H1 (cell line): ENCODE measurements around the gene PLA2R1. TPM values are rescaled to one million over a fixed set of nuclear protein-coding genes. Genes with fewer than 3 reads are reported as not detected.

Experiments
- ASH2L ChIP-seq: fragments of 200-600, 300-600 bp; sonication (generic); IDR thresholded peaks from one replicate; pipeline ENCODE4 v1.7.1; 2017; ENCODE audit warnings: low read length
- POLR2A ChIP-seq, 2 experiments: IDR thresholded peaks; 1 replicate in 1 of 2; 2 replicates in 1 of 2; pipeline ENCODE4 v1.6.1; 2011; ENCODE audit warnings: low read depth in 2 of 2, low read length in 2 of 2, mild to moderate bottlenecking in 2 of 2; ENCODE audit errors: control extremely low read depth in 1 of 2
- RNF2 ChIP-seq: fragments of 200-900, 300-1000 bp; sonication (generic); IDR thresholded peaks from 2 replicates; pipeline ENCODE4 v1.7.1; 2016; ENCODE audit warnings: borderline replicate concordance, low read depth, mild to moderate bottlenecking, antibody characterized with exemption, low read length; ENCODE audit not compliant: poor library complexity, severe bottlenecking; ENCODE audit errors: missing control alignments
- polyA plus RNA-seq, 7 experiments: library from polyadenylated mRNA; depleted of rRNA in 3 of 7; stranded (reverse) in 5 of 7; unstranded in 2 of 7; fragments of >200 nt in 5 of 7; fragments of 200-250 nt in 2 of 7; gene quantifications; 1 replicate in 5 of 7; 2 replicates in 1 of 7; 4 replicates in 1 of 7; pipeline versions ENCODE4 v1.2.1 to v1.2.3, GENCODE V29; 2011 to 2013; ENCODE audit warnings: missing spikeins in 2 of 7, mixed read lengths in 2 of 7
- total RNA-seq: library from RNA; stranded (reverse); fragmentation: NEBNext Ultra II Directional; extraction: Animal tissue kit (Norgen Biotek cat#: 25700); gene quantifications from 2 replicates; pipeline ENCODE4 v1.2.1, GENCODE V29; 2021
- TF ChIP-seq, protein P1 (sequence below): fragments of 300-600 bp; sonication (generic); IDR thresholded peaks from 2 replicates; pipeline ENCODE4 v1.7.1; 2012; ENCODE audit warnings: low read length, moderate library complexity, mild to moderate bottlenecking, inconsistent platforms; ENCODE audit not compliant: insufficient replicate concordance
- TF ChIP-seq, protein P2 (sequence below): IDR thresholded peaks from 2 replicates; pipeline ENCODE4 v1.6.1; 2011; ENCODE audit warnings: low read length, improper control_type of control experiment
- TF ChIP-seq, protein P3 (sequence below), 3 experiments: IDR thresholded peaks; 1 replicate in 2 of 3; 2 replicates in 1 of 3; pipeline versions ENCODE4 v1.5.1 to v1.6.1; 2011; ENCODE audit warnings: low read length in 3 of 3, mild to moderate bottlenecking in 3 of 3, inconsistent platforms in 2 of 3, low read depth in 1 of 3, moderate library complexity in 1 of 3; ENCODE audit not compliant: insufficient read depth in 1 of 3; ENCODE audit errors: control extremely low read depth in 1 of 3

Gene PLA2R1
- total and polyA plus RNA-seq, 2 of the 8 experiments (the other 6 are each of a cell fraction or from before 2014, with no cell fraction given): 0.65 to 1.5 TPM

DNA sequence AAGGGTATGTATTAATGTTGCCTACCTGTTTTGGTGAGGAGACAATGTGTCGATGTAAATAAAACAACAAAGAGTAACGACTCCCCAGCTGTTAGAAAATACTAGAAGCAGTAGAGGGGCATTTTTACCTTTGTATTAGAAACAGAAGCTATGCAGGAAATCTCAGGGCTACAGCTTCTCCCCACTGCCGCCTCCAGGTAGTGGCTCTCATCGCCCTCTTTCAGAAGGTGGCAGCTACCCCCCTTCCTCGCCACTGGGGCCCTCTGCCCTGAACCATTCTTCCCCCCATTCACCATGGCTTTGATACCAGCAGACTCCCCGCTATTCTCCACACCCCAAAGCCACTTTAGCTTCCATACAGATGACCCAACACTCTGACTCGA, 6.7 kb downstream of the PLA2R1 start (continued):
- TF ChIP-seq, protein P1, sequence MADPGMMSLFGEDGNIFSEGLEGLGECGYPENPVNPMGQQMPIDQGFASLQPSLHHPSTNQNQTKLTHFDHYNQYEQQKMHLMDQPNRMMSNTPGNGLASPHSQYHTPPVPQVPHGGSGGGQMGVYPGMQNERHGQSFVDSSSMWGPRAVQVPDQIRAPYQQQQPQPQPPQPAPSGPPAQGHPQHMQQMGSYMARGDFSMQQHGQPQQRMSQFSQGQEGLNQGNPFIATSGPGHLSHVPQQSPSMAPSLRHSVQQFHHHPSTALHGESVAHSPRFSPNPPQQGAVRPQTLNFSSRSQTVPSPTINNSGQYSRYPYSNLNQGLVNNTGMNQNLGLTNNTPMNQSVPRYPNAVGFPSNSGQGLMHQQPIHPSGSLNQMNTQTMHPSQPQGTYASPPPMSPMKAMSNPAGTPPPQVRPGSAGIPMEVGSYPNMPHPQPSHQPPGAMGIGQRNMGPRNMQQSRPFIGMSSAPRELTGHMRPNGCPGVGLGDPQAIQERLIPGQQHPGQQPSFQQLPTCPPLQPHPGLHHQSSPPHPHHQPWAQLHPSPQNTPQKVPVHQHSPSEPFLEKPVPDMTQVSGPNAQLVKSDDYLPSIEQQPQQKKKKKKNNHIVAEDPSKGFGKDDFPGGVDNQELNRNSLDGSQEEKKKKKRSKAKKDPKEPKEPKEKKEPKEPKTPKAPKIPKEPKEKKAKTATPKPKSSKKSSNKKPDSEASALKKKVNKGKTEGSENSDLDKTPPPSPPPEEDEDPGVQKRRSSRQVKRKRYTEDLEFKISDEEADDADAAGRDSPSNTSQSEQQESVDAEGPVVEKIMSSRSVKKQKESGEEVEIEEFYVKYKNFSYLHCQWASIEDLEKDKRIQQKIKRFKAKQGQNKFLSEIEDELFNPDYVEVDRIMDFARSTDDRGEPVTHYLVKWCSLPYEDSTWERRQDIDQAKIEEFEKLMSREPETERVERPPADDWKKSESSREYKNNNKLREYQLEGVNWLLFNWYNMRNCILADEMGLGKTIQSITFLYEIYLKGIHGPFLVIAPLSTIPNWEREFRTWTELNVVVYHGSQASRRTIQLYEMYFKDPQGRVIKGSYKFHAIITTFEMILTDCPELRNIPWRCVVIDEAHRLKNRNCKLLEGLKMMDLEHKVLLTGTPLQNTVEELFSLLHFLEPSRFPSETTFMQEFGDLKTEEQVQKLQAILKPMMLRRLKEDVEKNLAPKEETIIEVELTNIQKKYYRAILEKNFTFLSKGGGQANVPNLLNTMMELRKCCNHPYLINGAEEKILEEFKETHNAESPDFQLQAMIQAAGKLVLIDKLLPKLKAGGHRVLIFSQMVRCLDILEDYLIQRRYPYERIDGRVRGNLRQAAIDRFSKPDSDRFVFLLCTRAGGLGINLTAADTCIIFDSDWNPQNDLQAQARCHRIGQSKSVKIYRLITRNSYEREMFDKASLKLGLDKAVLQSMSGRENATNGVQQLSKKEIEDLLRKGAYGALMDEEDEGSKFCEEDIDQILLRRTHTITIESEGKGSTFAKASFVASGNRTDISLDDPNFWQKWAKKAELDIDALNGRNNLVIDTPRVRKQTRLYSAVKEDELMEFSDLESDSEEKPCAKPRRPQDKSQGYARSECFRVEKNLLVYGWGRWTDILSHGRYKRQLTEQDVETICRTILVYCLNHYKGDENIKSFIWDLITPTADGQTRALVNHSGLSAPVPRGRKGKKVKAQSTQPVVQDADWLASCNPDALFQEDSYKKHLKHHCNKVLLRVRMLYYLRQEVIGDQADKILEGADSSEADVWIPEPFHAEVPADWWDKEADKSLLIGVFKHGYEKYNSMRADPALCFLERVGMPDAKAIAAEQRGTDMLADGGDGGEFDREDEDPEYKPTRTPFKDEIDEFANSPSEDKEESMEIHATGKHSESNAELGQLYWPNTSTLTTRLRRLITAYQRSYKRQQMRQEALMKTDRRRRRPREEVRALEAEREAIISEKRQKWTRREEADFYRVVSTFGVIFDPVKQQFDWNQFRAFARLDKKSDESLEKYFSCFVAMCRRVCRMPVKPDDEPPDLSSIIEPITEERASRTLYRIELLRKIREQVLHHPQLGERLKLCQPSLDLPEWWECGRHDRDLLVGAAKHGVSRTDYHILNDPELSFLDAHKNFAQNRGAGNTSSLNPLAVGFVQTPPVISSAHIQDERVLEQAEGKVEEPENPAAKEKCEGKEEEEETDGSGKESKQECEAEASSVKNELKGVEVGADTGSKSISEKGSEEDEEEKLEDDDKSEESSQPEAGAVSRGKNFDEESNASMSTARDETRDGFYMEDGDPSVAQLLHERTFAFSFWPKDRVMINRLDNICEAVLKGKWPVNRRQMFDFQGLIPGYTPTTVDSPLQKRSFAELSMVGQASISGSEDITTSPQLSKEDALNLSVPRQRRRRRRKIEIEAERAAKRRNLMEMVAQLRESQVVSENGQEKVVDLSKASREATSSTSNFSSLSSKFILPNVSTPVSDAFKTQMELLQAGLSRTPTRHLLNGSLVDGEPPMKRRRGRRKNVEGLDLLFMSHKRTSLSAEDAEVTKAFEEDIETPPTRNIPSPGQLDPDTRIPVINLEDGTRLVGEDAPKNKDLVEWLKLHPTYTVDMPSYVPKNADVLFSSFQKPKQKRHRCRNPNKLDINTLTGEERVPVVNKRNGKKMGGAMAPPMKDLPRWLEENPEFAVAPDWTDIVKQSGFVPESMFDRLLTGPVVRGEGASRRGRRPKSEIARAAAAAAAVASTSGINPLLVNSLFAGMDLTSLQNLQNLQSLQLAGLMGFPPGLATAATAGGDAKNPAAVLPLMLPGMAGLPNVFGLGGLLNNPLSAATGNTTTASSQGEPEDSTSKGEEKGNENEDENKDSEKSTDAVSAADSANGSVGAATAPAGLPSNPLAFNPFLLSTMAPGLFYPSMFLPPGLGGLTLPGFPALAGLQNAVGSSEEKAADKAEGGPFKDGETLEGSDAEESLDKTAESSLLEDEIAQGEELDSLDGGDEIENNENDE: peak; percentile 16
- no peak for TF ChIP-seq POLR2A (IDR thresholded peaks at IDR 0.05; ENCODE audit: control extremely low read depth in 1 of 2, low read depth in 2 of 2, low read length in 2 of 2)
- TF ChIP-seq, protein P2, sequence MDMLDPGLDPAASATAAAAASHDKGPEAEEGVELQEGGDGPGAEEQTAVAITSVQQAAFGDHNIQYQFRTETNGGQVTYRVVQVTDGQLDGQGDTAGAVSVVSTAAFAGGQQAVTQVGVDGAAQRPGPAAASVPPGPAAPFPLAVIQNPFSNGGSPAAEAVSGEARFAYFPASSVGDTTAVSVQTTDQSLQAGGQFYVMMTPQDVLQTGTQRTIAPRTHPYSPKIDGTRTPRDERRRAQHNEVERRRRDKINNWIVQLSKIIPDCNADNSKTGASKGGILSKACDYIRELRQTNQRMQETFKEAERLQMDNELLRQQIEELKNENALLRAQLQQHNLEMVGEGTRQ: no peak
- no peak for TF ChIP-seq ASH2L
- TF ChIP-seq, protein P3, sequence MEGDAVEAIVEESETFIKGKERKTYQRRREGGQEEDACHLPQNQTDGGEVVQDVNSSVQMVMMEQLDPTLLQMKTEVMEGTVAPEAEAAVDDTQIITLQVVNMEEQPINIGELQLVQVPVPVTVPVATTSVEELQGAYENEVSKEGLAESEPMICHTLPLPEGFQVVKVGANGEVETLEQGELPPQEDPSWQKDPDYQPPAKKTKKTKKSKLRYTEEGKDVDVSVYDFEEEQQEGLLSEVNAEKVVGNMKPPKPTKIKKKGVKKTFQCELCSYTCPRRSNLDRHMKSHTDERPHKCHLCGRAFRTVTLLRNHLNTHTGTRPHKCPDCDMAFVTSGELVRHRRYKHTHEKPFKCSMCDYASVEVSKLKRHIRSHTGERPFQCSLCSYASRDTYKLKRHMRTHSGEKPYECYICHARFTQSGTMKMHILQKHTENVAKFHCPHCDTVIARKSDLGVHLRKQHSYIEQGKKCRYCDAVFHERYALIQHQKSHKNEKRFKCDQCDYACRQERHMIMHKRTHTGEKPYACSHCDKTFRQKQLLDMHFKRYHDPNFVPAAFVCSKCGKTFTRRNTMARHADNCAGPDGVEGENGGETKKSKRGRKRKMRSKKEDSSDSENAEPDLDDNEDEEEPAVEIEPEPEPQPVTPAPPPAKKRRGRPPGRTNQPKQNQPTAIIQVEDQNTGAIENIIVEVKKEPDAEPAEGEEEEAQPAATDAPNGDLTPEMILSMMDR (IDR thresholded peaks at IDR 0.05; ENCODE audit: control extremely low read depth in 1 of 3, insufficient read depth in 1 of 3, low read depth in 1 of 3, low read length in 3 of 3): peak in 2 of 3 experiments; percentile 1 to 10; a peak in 2 of 4 replicates
- no peak for TF ChIP-seq RNF2
